Common myeloid progenitor, CD34-positive (primary cell): ENCODE measurements around the gene HHAT.

ENCODE experiments used
- CTCF ChIA-PET: fragments of 350-600 bp; sonication (Branson Sonifier 250); formaldehyde crosslinking; loops from one replicate; lab custom pipeline; 2021; ENCODE audit warnings: antibody characterized with exemption; lab: Charles Lee
- POLR2A ChIA-PET: fragments of 350-600 bp; sonication (Branson Sonifier 250); formaldehyde crosslinking; loops from one replicate; lab custom pipeline; 2021; ENCODE audit warnings: antibody characterized with exemption; lab: Charles Lee
- DNase-seq, 3 donors: peaks; one replicate each; pipeline versions ENCODE4 v3.0.0 to v3.0.0-alpha.2; 2013
- H3K27ac ChIP-seq, 2 experiments: 1 replicate in 1 of 2; 2 replicates in 1 of 2; pipeline ENCODE4 v1.7.0; 2013; ENCODE audit warnings: inconsistent platforms in 2 of 2, low read length in 2 of 2, mild to moderate bottlenecking in 2 of 2, low read depth in 1 of 2, moderate library complexity in 1 of 2; ENCODE audit not compliant: severe bottlenecking in 2 of 2, insufficient read depth in 1 of 2, poor library complexity in 1 of 2
- H3K27me3 ChIP-seq, 5 experiments: replicated peaks in 2 of 5; 1 replicate in 3 of 5; 2 replicates in 2 of 5; pipeline versions ENCODE4 v1.6.1 to v1.7.0; 2013; ENCODE audit warnings: low read length in 4 of 5, mild to moderate bottlenecking in 2 of 5, moderate library complexity in 2 of 5, inconsistent platforms in 1 of 5; ENCODE audit not compliant: insufficient read depth in 5 of 5, control insufficient read depth in 4 of 5
- H3K36me3 ChIP-seq, 4 experiments: 1 replicate in 2 of 4; 2 replicates in 2 of 4; pipeline versions ENCODE4 v1.6.1 to v1.7.0; 2013; ENCODE audit warnings: low read length in 3 of 4, control low read depth in 1 of 4, mild to moderate bottlenecking in 1 of 4; ENCODE audit not compliant: control insufficient read depth in 4 of 4, insufficient read depth in 4 of 4
- H3K4me1 ChIP-seq, 4 experiments: 1 replicate in 3 of 4; 2 replicates in 1 of 4; pipeline versions ENCODE4 v1.6.1 to v1.7.1; 2013; ENCODE audit warnings: low read length in 3 of 4, mild to moderate bottlenecking in 3 of 4, control low read depth in 1 of 4, inconsistent platforms in 1 of 4, moderate library complexity in 1 of 4; ENCODE audit not compliant: control insufficient read depth in 4 of 4, insufficient read depth in 4 of 4; ENCODE audit errors: control extremely low read depth in 1 of 4
- H3K4me3 ChIP-seq, 7 experiments: 1 replicate in 4 of 7; 2 replicates in 3 of 7; pipeline versions ENCODE4 v1.5.1 to v1.7.0; 2013; ENCODE audit warnings: mild to moderate bottlenecking in 7 of 7, low read length in 6 of 7, moderate library complexity in 6 of 7, inconsistent platforms in 2 of 7, low read depth in 2 of 7, control low read depth in 1 of 7; ENCODE audit not compliant: insufficient read depth in 4 of 7, control insufficient read depth in 1 of 7; ENCODE audit errors: extremely low read depth in 1 of 7
- H3K9me3 ChIP-seq, 5 experiments: 1 replicate in 4 of 5; 2 replicates in 1 of 5; pipeline versions ENCODE4 v1.6.1 to v1.7.1; 2013; ENCODE audit warnings: low read length in 4 of 5, mild to moderate bottlenecking in 2 of 5, inconsistent platforms in 1 of 5, low read depth in 1 of 5, moderate library complexity in 1 of 5; ENCODE audit not compliant: control insufficient read depth in 4 of 5, insufficient read depth in 2 of 5; ENCODE audit errors: control extremely low read depth in 1 of 5
- WGBS: methylation state at CpG from one replicate; pipeline ENCODE4 v1.1.5; 2013; ENCODE audit not compliant: insufficient coverage; 5-methylcytosine and 5-hydroxymethylcytosine counted together

HHAT gene

GRCh38 chr1:210407887-210408252 lies 79.2 kb downstream of the HHAT start:
- Histone ChIP-seq H3K9me3 (peaks cover 0 to 3% (median 0%) of the 10 kb centered on the region in 5 experiments), H3K4me3 (no peak overlapping the region), H3K27me3 (no peaks in the 10 kb centered on the region), H3K36me3 (peaks cover 0 to 6% (median 2%) of the 10 kb centered on the region in 4 experiments), H3K4me1 (no peaks in the 10 kb centered on the region), H3K27ac (no peak overlapping the region)
- no peak for DNase-seq
- CTCF ChIA-PET = interaction anchor here (1.1 to 2.4 kb wide), 3 partner anchors 11 to 727 kb away, joined by 3 to 19 read pairs (median 4); partner anchors contain the start of gene KCNH1
- WGBS = 100% methylated on average over 1 of the region's 1 CpG
- POLR2A ChIA-PET = no interaction called here

- Histone ChIP-seq H3K27me3 (no peaks in the 10 kb centered on the region), H3K36me3 (peaks cover 0 to 6% (median 2%) of the 10 kb centered on the region in 4 experiments), H3K9me3 (peaks cover 0 to 3% (median 0%) of the 10 kb centered on the region in 5 experiments), H3K27ac (no peak overlapping the region), H3K4me3 (no peak overlapping the region), H3K4me1 (no peaks in the 10 kb centered on the region)
- WGBS = 100% methylated on average over 1 of the region's 1 CpG
- ChIA-PET POLR2A (no interaction called here), CTCF (no interaction called here)
- DNase-seq = no peak
Observed at GRCh38 chr1:210412240-210412639, 83.5 kb downstream of the HHAT start.

- H3K9me3 ChIP-seq = peaks cover 0 to 3% (median 0%) of the 10 kb centered on the region in 5 experiments
- H3K4me1 ChIP-seq = no peaks in the 10 kb centered on the region
Observed at GRCh38 chr1:210413951-210414350, 85.2 kb downstream of the HHAT start.

GRCh38 chr1:210415846-210416448 lies 87.2 kb downstream of the HHAT start:
- WGBS = 91% methylated on average over 8 of the region's 9 CpGs
- Histone ChIP-seq H3K9me3 (peaks cover 0 to 3% (median 0%) of the 10 kb centered on the region in 5 experiments), H3K4me3 (no peak overlapping the region), H3K27ac (no peak overlapping the region), H3K36me3 (peaks cover 0 to 6% (median 2%) of the 10 kb centered on the region in 4 experiments), H3K4me1 (no peaks in the 10 kb centered on the region), H3K27me3 (no peaks in the 10 kb centered on the region)
- CTCF ChIA-PET = interaction anchor here (0.8 to 1.8 kb wide), 2 partner anchors 14 to 33 kb away, joined by 3 to 8 read pairs; no protein-coding TSS in a partner anchor
- no peak for DNase-seq
- POLR2A ChIA-PET = interaction anchor here (0.5 kb wide), 1 partner anchor 786 kb away, joined by 3 read pairs; no protein-coding TSS in a partner anchor

More at GRCh38 chr1:210413951-210414350, 85.2 kb downstream of the HHAT start:
- POLR2A ChIA-PET = no interaction called here
- no peak overlapping the region for H3K27ac ChIP-seq
- DNase-seq = no peak
- H3K36me3 ChIP-seq = peaks cover 0 to 6% (median 2%) of the 10 kb centered on the region in 4 experiments
- H3K27me3 ChIP-seq = no peaks in the 10 kb centered on the region
- CTCF ChIA-PET = interaction anchor here (0.7 to 1.4 kb wide), 2 partner anchors 11 to 271 kb away, joined by 3 read pairs; no protein-coding TSS in a partner anchor
- WGBS = 86% methylated on average over 3 of the region's 4 CpGs
- no peak overlapping the region for H3K4me3 ChIP-seq

DNA sequence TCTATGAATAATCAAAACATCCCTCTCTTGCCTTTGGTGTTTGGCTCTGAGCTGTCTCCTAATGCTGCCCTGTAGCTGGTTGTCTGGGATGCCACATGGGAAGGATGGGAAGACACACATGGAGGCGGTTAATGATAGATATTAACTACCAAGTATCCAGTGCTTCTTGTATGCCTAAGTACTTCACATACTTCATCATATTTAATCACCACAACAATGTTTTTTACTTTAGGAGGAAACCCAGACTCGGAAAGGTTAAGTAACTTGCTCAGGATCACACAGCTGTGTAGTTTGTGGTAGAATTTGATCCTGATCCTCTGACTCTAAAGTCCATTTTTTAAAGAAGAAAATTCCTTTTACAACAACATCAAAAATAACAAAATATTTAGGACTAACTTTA lies 88.0 kb downstream of the HHAT start:
- no CpG with 5 or more reads among the region's 2 CpGs for WGBS
- H3K4me1 ChIP-seq = no peaks in the 10 kb centered on the region
- H3K36me3 ChIP-seq = peaks cover 0 to 4% (median 1%) of the 10 kb centered on the region in 4 experiments
- POLR2A ChIA-PET = interaction anchor here (0.5 kb wide), 1 partner anchor 786 kb away, joined by 3 read pairs; no protein-coding TSS in a partner anchor
- CTCF ChIA-PET = interaction anchor here (0.8 to 1.8 kb wide), 3 partner anchors 10 to 32 kb away, joined by 3 to 8 read pairs (median 3); no protein-coding TSS in a partner anchor
- no peak for DNase-seq
- peaks cover 0 to 3% (median 0%) of the 10 kb centered on the region in 5 experiments for H3K9me3 ChIP-seq
- no peak overlapping the region for H3K27ac ChIP-seq
- no peaks in the 10 kb centered on the region for H3K27me3 ChIP-seq
- H3K4me3 ChIP-seq = no peak overlapping the region

- DNase-seq = no peak
- ChIA-PET CTCF (interaction anchor here (1.0 to 1.7 kb wide), 2 partner anchors 8 to 9 kb away, joined by 3 to 5 read pairs; no protein-coding TSS in a partner anchor), POLR2A (no interaction called here)
- no peak overlapping the region for H3K27ac ChIP-seq
- H3K9me3 ChIP-seq = peaks cover 0 to under 1% (median 0%) of the 10 kb centered on the region in 5 experiments
- H3K4me3 ChIP-seq = no peak overlapping the region
- WGBS = 100% methylated on average over 1 of the region's 5 CpGs
- H3K36me3 ChIP-seq = no peaks in the 10 kb centered on the region
- H3K4me1 ChIP-seq = no peaks in the 10 kb centered on the region
- no peaks in the 10 kb centered on the region for H3K27me3 ChIP-seq
Observed at GRCh38 chr1:210417881-210418280, 89.2 kb downstream of the HHAT start.
